Small intestine (tissue), 7 donors: ENCODE measurements around the gene RBMS3. TPM values are rescaled to one million over a fixed set of nuclear protein-coding genes. Genes with fewer than 3 reads are reported as not detected.

Experiments
- DNase-seq, 2 donors: peaks; one replicate each; pipeline versions ENCODE4 v3.0.0 to v3.0.0-alpha.2; 2013
- FAIRE-seq: peaks from 2 replicates; lab custom pipeline; 2012; peaks lifted over from hg19 to GRCh38; lab: Jason Lieb, UNC
- H3K27ac ChIP-seq, 3 donors: one replicate each; pipeline ENCODE4 v1.5.1; 2013; ENCODE audit warnings: low read length in 2 of 3, mild to moderate bottlenecking in 2 of 3, control low read depth in 1 of 3, inconsistent platforms in 1 of 3, low read depth in 1 of 3, moderate library complexity in 1 of 3
- H3K27me3 ChIP-seq, 3 donors: one replicate each; pipeline ENCODE4 v1.6.1; 2013; ENCODE audit warnings: low read length in 3 of 3, inconsistent platforms in 1 of 3; ENCODE audit not compliant: control insufficient read depth in 3 of 3, insufficient read depth in 3 of 3
- H3K36me3 ChIP-seq, 3 donors: one replicate each; pipeline ENCODE4 v1.6.1; 2013; ENCODE audit warnings: low read length in 3 of 3, inconsistent platforms in 1 of 3, low read depth in 1 of 3, mild to moderate bottlenecking in 1 of 3, moderate library complexity in 1 of 3; ENCODE audit not compliant: control insufficient read depth in 3 of 3, insufficient read depth in 2 of 3
- H3K4me1 ChIP-seq, 3 donors: one replicate each; pipeline ENCODE4 v1.6.1; 2013; ENCODE audit warnings: low read length in 2 of 3, inconsistent platforms in 1 of 3, low read depth in 1 of 3, mild to moderate bottlenecking in 1 of 3, moderate library complexity in 1 of 3; ENCODE audit not compliant: control insufficient read depth in 3 of 3, insufficient read depth in 2 of 3
- H3K4me3 ChIP-seq, 3 donors: one replicate each; pipeline ENCODE4 v1.5.1; 2013; ENCODE audit warnings: low read length in 3 of 3, control low read depth in 1 of 3, inconsistent platforms in 1 of 3, low read depth in 1 of 3, mild to moderate bottlenecking in 1 of 3, moderate library complexity in 1 of 3
- H3K9me3 ChIP-seq, 2 donors: one replicate each; pipeline ENCODE4 v1.6.1; 2013; ENCODE audit warnings: low read depth in 1 of 2, low read length in 1 of 2; ENCODE audit not compliant: control insufficient read depth in 2 of 2, insufficient read depth in 1 of 2
- WGBS, 3 donors: extraction: QIAGEN DNeasy Blood & Tissue Kit; methylation state at CpG; one replicate each; pipeline ENCODE4 v1.1.7; 2013; 5-methylcytosine and 5-hydroxymethylcytosine counted together
- polyA plus RNA-seq, 4 donors: library from polyadenylated mRNA; stranded (reverse) in 3 of 4; unstranded in 1 of 4; fragments of 200-250 nt in 3 of 4; fragments of 120-200 nt in 1 of 4; gene quantifications; one replicate each; pipeline versions ENCODE4 v1.2.1 to v1.2.3, GENCODE V29; 2013
- donor health status: healthy with polysubstance abuse.
- donor health status: control.
- donor health status: control.
- donor health status: Bipolar disorder and iron deficiency.
- donor health status: healthy.

RBMS3 gene
- polyA plus RNA-seq, 4 donors, result 0.81 to 6.4 (median 4.8) TPM; not detected in 1

- Histone ChIP-seq H3K27me3 (no peaks in the 10 kb centered on the region), H3K4me1 (no peaks in the 10 kb centered on the region), H3K36me3 (no peaks in the 10 kb centered on the region), H3K4me3 (no peak overlapping the region), H3K9me3 (no peaks in the 10 kb centered on the region), H3K27ac (no peak overlapping the region)
- FAIRE-seq (no peak), DNase-seq (no peak)
- WGBS, 3 donors, result 71 to 75% (median 73%) methylated on average over 7 of the region's 7 CpGs
Measured at GRCh38 chr3:29898171-29898965, 617.5 kb downstream of the RBMS3 start.

- Histone ChIP-seq H3K27ac (no peak overlapping the region), H3K9me3 (no peaks in the 10 kb centered on the region), H3K4me3 (no peak overlapping the region), H3K4me1 (no peaks in the 10 kb centered on the region), H3K36me3 (no peaks in the 10 kb centered on the region), H3K27me3 (no peaks in the 10 kb centered on the region)
- DNase-seq (no peak), FAIRE-seq (no peak)
- WGBS, 3 donors, result 57 to 75% (median 66%) methylated on average over 2 of the region's 2 CpGs
Measured at GRCh38 chr3:29899021-29899420, 618.1 kb downstream of the RBMS3 start.

- 60 to 74% (median 61%) methylated on average over 2 of the region's 2 CpGs for WGBS, 3 donors
- Histone ChIP-seq H3K9me3 (no peaks in the 10 kb centered on the region), H3K4me3 (no peak overlapping the region), H3K27me3 (no peaks in the 10 kb centered on the region), H3K27ac (no peak overlapping the region), H3K36me3 (no peaks in the 10 kb centered on the region), H3K4me1 (no peaks in the 10 kb centered on the region)
- FAIRE-seq (no peak), DNase-seq (no peak)
Measured at GRCh38 chr3:29901097-29901496, 620.2 kb downstream of the RBMS3 start.

- H3K27ac ChIP-seq, result no peak overlapping the region
- H3K4me3 ChIP-seq, result no peak overlapping the region
- H3K36me3 ChIP-seq, result no peaks in the 10 kb centered on the region
- DNase-seq, result no peak
- H3K4me1 ChIP-seq, result no peaks in the 10 kb centered on the region
- H3K9me3 ChIP-seq, result no peaks in the 10 kb centered on the region
- FAIRE-seq, result no peak
- no peaks in the 10 kb centered on the region for H3K27me3 ChIP-seq
- WGBS, 3 donors, result 58 to 82% (median 82%) methylated on average over 1 of the region's 1 CpG
Measured at GRCh38 chr3:29903600-29903999, 622.7 kb downstream of the RBMS3 start.

GRCh38 chr3:29906906-29907305, 626.0 kb downstream of the RBMS3 start:
- Histone ChIP-seq H3K4me1 (no peaks in the 10 kb centered on the region), H3K9me3 (no peaks in the 10 kb centered on the region), H3K27ac (no peak overlapping the region), H3K4me3 (no peak overlapping the region), H3K27me3 (no peaks in the 10 kb centered on the region), H3K36me3 (no peaks in the 10 kb centered on the region)
- 68 to 82% (median 74%) methylated on average over 1 of the region's 1 CpG for WGBS, 3 donors
- FAIRE-seq, result no peak
- no peak for DNase-seq

GRCh38 chr3:29912600-29913288, 631.9 kb downstream of the RBMS3 start:
- no peaks in the 10 kb centered on the region for H3K36me3 ChIP-seq
- no peaks in the 10 kb centered on the region for H3K4me1 ChIP-seq
- FAIRE-seq, result no peak
- 82 to 95% (median 90%) methylated on average over 2 of the region's 2 CpGs for WGBS, 3 donors
- H3K9me3 ChIP-seq, result no peaks in the 10 kb centered on the region
- H3K27ac ChIP-seq, result no peak overlapping the region
- H3K27me3 ChIP-seq, result no peaks in the 10 kb centered on the region
- no peak for DNase-seq
- no peak overlapping the region for H3K4me3 ChIP-seq

- FAIRE-seq, result no peak
Measured at GRCh38 chr3:29914861-29915524, 634.1 kb downstream of the RBMS3 start.

GRCh38 chr3:29919571-29919970, 638.7 kb downstream of the RBMS3 start:
- Histone ChIP-seq H3K4me3 (no peak overlapping the region), H3K27me3 (no peaks in the 10 kb centered on the region), H3K9me3 (no peaks in the 10 kb centered on the region), H3K27ac (no peak overlapping the region), H3K4me1 (no peaks in the 10 kb centered on the region), H3K36me3 (no peaks in the 10 kb centered on the region)
- FAIRE-seq (no peak), DNase-seq (no peak)
- WGBS, 3 donors, result 80 to 96% (median 84%) methylated on average over 1 of the region's 1 CpG

More at GRCh38 chr3:29914861-29915524, 634.1 kb downstream of the RBMS3 start:
- Histone ChIP-seq H3K27me3 (no peaks in the 10 kb centered on the region), H3K27ac (no peak overlapping the region), H3K9me3 (no peaks in the 10 kb centered on the region), H3K4me3 (no peak overlapping the region), H3K4me1 (no peaks in the 10 kb centered on the region), H3K36me3 (no peaks in the 10 kb centered on the region)
- DNase-seq, result no peak
- 65 to 79% (median 72%) methylated on average over 3 of the region's 3 CpGs for WGBS, 3 donors
